Caco-2 (cell line): ENCODE results near the gene MYO10. TPM values are rescaled to one million over a fixed set of nuclear protein-coding genes. Genes with fewer than 3 reads are reported as not detected.

ENCODE experiments used
- BruUV-seq: library from RNA; stranded (reverse); fragments of 400-500 nt; replicated peaks from 2 replicates; lab custom pipeline; 2021; lab: Mats Ljungman, UMichigan
- CTCF ChIA-PET: fragments of 300-600 bp; sonication (Branson Sonifier 250); formaldehyde crosslinking; loops from one replicate; lab custom pipeline; 2022; ENCODE audit warnings: antibody characterized with exemption; lab: Charles Lee
- POLR2A ChIA-PET: fragments of 300-600 bp; sonication (Branson Sonifier 250); formaldehyde crosslinking; loops from one replicate; lab custom pipeline; 2022; ENCODE audit warnings: antibody characterized with exemption; lab: Charles Lee
- DNase-seq, 2 experiments: peaks; one replicate each; pipeline versions ENCODE4 v3.0.0 to v3.0.0-alpha.2; 2020 to 2022
- H3K27me3 ChIP-seq: replicated peaks from 2 replicates; pipeline ENCODE4 v1.6.0; 2011; ENCODE audit warnings: low read length; ENCODE audit not compliant: control insufficient read depth, insufficient read depth
- H3K36me3 ChIP-seq: 2 replicates; pipeline ENCODE4 v1.5.1; 2011; ENCODE audit warnings: low read length; ENCODE audit not compliant: control insufficient read depth, insufficient read depth
- H3K4me1 ChIP-seq: fragments of 250-450 bp; sonication (Bioruptor Pico); 2 replicates; pipeline ENCODE4 v1.5.1; 2020; ENCODE audit warnings: mild to moderate bottlenecking
- H3K4me3 ChIP-seq: 2 replicates; pipeline ENCODE4 v1.5.1; 2011; ENCODE audit warnings: low read depth, mild to moderate bottlenecking, control low read depth, low read length
- H3K9me3 ChIP-seq: fragments of 250-450 bp; sonication (Bioruptor Pico); 2 replicates; pipeline ENCODE4 v1.5.1; 2020; ENCODE audit warnings: mild to moderate bottlenecking, moderate library complexity
- H3K27ac Mint-ChIP-seq: one replicate; pipeline ENCODE4 v1.8.0; 2022; ENCODE audit warnings: mixed read lengths; ENCODE audit not compliant: unreplicated experiment
- H3K27me3 Mint-ChIP-seq: one replicate; pipeline ENCODE4 v1.8.0; 2022; ENCODE audit warnings: mixed read lengths; ENCODE audit not compliant: insufficient read depth, unreplicated experiment
- H3K36me3 Mint-ChIP-seq: one replicate; pipeline ENCODE4 v1.8.0; 2022; ENCODE audit warnings: mild to moderate bottlenecking, mixed read lengths; ENCODE audit not compliant: insufficient read depth, unreplicated experiment
- H3K4me1 Mint-ChIP-seq: one replicate; pipeline ENCODE4 v1.8.0; 2022; ENCODE audit warnings: low read depth, mixed read lengths; ENCODE audit not compliant: unreplicated experiment
- H3K4me3 Mint-ChIP-seq: one replicate; pipeline ENCODE4 v1.8.0; 2022; ENCODE audit warnings: mild to moderate bottlenecking, moderate library complexity, mixed read lengths; ENCODE audit not compliant: unreplicated experiment
- H3K9me3 Mint-ChIP-seq: one replicate; pipeline ENCODE4 v1.8.0; 2022; ENCODE audit warnings: mixed read lengths; ENCODE audit not compliant: unreplicated experiment
- CTCF ChIP-seq, 2 experiments: fragments of 200-600 bp in 1 of 2; IDR thresholded peaks; 1 replicate in 1 of 2; 2 replicates in 1 of 2; pipeline versions ENCODE4 v1.5.1 to v1.8.0; 2011 to 2022; ENCODE audit warnings: antibody characterized with exemption in 1 of 2, control low read depth in 1 of 2, inconsistent platforms in 1 of 2, low read depth in 1 of 2, low read length in 1 of 2, mild to moderate bottlenecking in 1 of 2, moderate library complexity in 1 of 2; ENCODE audit not compliant: insufficient read depth in 1 of 2, severe bottlenecking in 1 of 2, unreplicated experiment in 1 of 2
- intact Hi-C: fragments of 100-400 bp; cut with micrococcal nuclease; formaldehyde crosslinking; loops from one replicate; pipeline ENCODE4 v1.10.0; 2022; ENCODE audit not compliant: unreplicated experiment
- total RNA-seq: library from RNA; stranded (reverse); gene quantifications from 2 replicates; pipeline ENCODE4 v1.2.3, GENCODE V29; 2022

MYO10 gene
- total RNA-seq, 1 experiment from 2014 or later, result 67.6 TPM

GRCh38 chr5:16757146-16757545 is 178.9 kb downstream of the MYO10 start:
- Histone ChIP-seq H3K4me3 (no peak overlapping the region), H3K27me3 (no peaks in the 10 kb centered on the region), H3K9me3 (no peaks in the 10 kb centered on the region), H3K4me1 (peaks cover 49% of the 10 kb centered on the region), H3K36me3 (peaks cover 1% of the 10 kb centered on the region; the same call in 1 of the 2 replicates)
- DNase-seq, result no peak
- TF ChIP-seq CTCF (IDR thresholded peaks at IDR 0.05; ENCODE audit: insufficient read depth in 1 of 2, low read depth in 1 of 2, low read length in 1 of 2, severe bottlenecking in 1 of 2, unreplicated experiment in 1 of 2), result no peak
- CTCF ChIA-PET, result interaction anchor here (0.6 kb wide), 2 partner anchors 12 to 64 kb away, joined by 3 to 11 read pairs; no protein-coding TSS in a partner anchor
- Mint-ChIP-seq H3K4me3 (no peak overlapping the region), H3K27ac (peak overlapping the region; percentile 56), H3K4me1 (peaks cover 7% of the 10 kb centered on the region), H3K36me3 (peaks cover 78% of the 10 kb centered on the region), H3K27me3 (no peaks in the 10 kb centered on the region), H3K9me3 (no peaks in the 10 kb centered on the region)
- BruUV-seq, result no TSS peak
- POLR2A ChIA-PET, result no interaction called here
- intact Hi-C loops, result loop anchor here (10.0 kb wide), 1 partner anchor 62 kb away; no protein-coding TSS in a partner anchor

GRCh38 chr5:16756692-16757091 is 179.4 kb downstream of the MYO10 start:
- no peak overlapping the region for H3K4me3 Mint-ChIP-seq
- H3K9me3 Mint-ChIP-seq, result no peaks in the 10 kb centered on the region
- intact Hi-C loops, result loop anchor here (10.0 kb wide), 1 partner anchor 62 kb away; no protein-coding TSS in a partner anchor
- BruUV-seq, result no TSS peak
- peaks cover 1% of the 10 kb centered on the region; the same call in 1 of the 2 replicates for H3K36me3 ChIP-seq
- no peaks in the 10 kb centered on the region for H3K9me3 ChIP-seq
- ChIA-PET CTCF (interaction anchor here (0.6 kb wide), 2 partner anchors 12 to 64 kb away, joined by 3 to 11 read pairs; no protein-coding TSS in a partner anchor), POLR2A (no interaction called here)
- H3K4me3 ChIP-seq, result no peak overlapping the region
- DNase-seq, result no peak
- H3K27me3 Mint-ChIP-seq, result no peaks in the 10 kb centered on the region
- no peaks in the 10 kb centered on the region for H3K27me3 ChIP-seq
- peak overlapping the region; percentile 32 for H3K27ac Mint-ChIP-seq
- peaks cover 49% of the 10 kb centered on the region for H3K4me1 ChIP-seq
- H3K36me3 Mint-ChIP-seq, result peaks cover 78% of the 10 kb centered on the region
- H3K4me1 Mint-ChIP-seq, result peaks cover 7% of the 10 kb centered on the region
- TF ChIP-seq CTCF (IDR thresholded peaks at IDR 0.05; ENCODE audit: insufficient read depth in 1 of 2, low read depth in 1 of 2, low read length in 1 of 2, severe bottlenecking in 1 of 2, unreplicated experiment in 1 of 2), result no peak

- Histone ChIP-seq H3K27me3 (no peaks in the 10 kb centered on the region), H3K4me1 (peaks cover 49% of the 10 kb centered on the region), H3K36me3 (peaks cover 1% of the 10 kb centered on the region; the same call in 1 of the 2 replicates), H3K9me3 (no peaks in the 10 kb centered on the region), H3K4me3 (no peak overlapping the region)
- no peak for TF ChIP-seq CTCF (IDR thresholded peaks at IDR 0.05; ENCODE audit: insufficient read depth in 1 of 2, low read depth in 1 of 2, low read length in 1 of 2, severe bottlenecking in 1 of 2, unreplicated experiment in 1 of 2)
- ChIA-PET CTCF (interaction anchor here (0.7 kb wide), 1 partner anchor 470 kb away, joined by 7 read pairs; no protein-coding TSS in a partner anchor), POLR2A (no interaction called here)
- H3K4me3 Mint-ChIP-seq, result no peak overlapping the region
- peaks cover 76% of the 10 kb centered on the region for H3K36me3 Mint-ChIP-seq
- H3K27ac Mint-ChIP-seq, result peak overlapping the region; percentile 74
- BruUV-seq, result no TSS peak
- no peaks in the 10 kb centered on the region for H3K9me3 Mint-ChIP-seq
- no peaks in the 10 kb centered on the region for H3K27me3 Mint-ChIP-seq
- no peak for DNase-seq
- peaks cover 7% of the 10 kb centered on the region for H3K4me1 Mint-ChIP-seq
- intact Hi-C loops, result loop anchor here (10.0 kb wide), 1 partner anchor 61 kb away; no protein-coding TSS in a partner anchor
Observed at GRCh38 chr5:16755641-16756040, 180.4 kb downstream of the MYO10 start.
